ENCODE results near the gene COQ8A. TPM values are rescaled to one million over a fixed set of nuclear protein-coding genes. Genes with fewer than 3 reads are reported as not detected.

The COQ8A gene
- polyA plus RNA-seq, 6 donors from 2014 or later, result 35.7 to 63.4 (median 53.9) TPM

DNA sequence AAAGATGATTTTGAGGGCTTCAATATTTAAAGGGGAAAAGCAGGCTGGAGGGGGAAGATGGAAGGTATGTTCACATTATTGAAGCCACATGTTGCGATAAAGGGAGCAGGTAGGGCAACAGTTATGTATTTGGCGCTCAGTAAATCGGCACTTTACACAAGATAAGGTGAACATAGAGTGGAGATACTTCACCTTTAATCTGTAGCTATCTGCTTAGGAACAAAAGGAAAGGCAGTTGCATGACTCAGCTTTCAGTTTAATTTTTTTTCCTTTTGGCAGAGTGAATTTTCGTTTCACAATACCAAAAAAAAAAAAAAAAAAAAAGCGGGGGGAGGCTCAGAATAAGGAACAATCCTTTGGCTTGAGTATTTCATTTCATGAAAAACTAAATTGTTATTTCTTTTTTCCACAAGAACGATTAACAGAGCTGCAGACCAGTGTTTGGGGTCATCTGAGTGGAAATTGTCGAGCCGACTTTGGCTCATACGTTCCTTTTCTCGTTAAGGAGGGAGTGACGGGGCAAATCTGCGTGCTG lies 1.1 kb upstream of the COQ8A start:
- Mint-ChIP-seq H3K36me3 (peaks cover 11 to 18% of the 10 kb centered on the region in 2 donors), H3K27ac (peak overlapping the region; percentile 90 to 99 (median 96)), H3K4me1 (peaks cover 36 to 44% (median 41%) of the 10 kb centered on the region in 3 donors), H3K4me3 (peak overlapping the region; percentile 88 to 95 (median 94)), H3K27me3 (peaks cover 0 to 4% (median 0%) of the 10 kb centered on the region in 3 donors), H3K9me3 (peaks cover 10 to 18% (median 16%) of the 10 kb centered on the region in 7 donors)
- no peak for ATAC-seq (ENCODE audit: low read depth in 2 of 2)
- no peak for DNase-seq

DNA sequence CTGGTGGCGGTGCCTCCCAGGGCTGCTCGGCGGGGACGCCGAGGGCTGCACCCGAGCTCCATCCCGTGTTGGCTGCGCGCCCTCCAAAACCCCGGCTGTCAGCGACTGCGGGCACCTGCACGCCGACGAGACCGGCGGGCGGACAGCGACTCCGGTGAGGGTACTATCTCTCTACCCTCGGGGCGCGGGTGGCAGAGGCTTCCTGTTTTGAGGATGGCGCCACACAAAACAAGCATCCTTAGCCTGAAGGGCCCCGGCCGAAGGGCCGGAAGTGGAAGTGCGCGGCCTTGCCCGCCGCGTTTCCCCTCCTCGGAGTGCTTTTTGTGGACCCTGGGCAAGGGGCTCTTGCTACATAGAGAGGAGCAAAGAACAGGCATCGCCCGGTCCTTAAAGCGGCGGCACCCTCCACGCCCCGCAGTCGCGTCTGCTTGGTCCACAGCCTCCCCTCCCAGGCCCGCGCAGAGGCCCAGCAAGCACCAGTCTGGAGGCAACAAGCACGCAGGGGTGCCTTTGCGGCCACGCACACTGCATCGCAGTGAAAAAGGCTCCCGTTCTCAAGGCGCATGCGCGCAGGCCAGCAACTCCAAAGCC lies 561 bp upstream of the COQ8A start:
- H3K4me1 Mint-ChIP-seq, result peaks cover 42 to 50% (median 46%) of the 10 kb centered on the region in 3 donors
- peak overlapping the region; percentile 90 to 99 (median 96) for H3K27ac Mint-ChIP-seq
- H3K4me3 Mint-ChIP-seq, result peak overlapping the region; percentile 88 to 95 (median 94)
- DNase-seq (no peak), ATAC-seq (ENCODE audit: low read depth in 2 of 2) (peak; percentile 35 to 39)
- peaks cover 11 to 13% of the 10 kb centered on the region in 2 donors for H3K36me3 Mint-ChIP-seq
- H3K9me3 Mint-ChIP-seq, result peaks cover 9 to 13% (median 12%) of the 10 kb centered on the region in 7 donors
- peaks cover 0 to 2% (median 0%) of the 10 kb centered on the region in 3 donors for H3K27me3 Mint-ChIP-seq

DNA sequence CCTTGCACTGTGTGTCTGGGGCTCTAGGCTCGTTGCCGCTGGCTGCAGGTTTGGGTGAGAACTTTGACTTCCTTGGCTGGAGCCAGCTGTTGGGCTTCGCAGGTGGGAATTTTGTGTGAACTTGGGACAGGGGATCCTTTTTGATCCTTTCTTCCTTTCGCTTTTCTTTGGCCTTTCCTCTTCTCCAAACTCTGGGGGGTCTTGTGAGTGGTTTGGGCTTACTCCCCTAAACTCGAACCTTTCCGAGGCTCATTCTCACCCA lies 643 bp downstream of the COQ8A start:
- H3K27ac Mint-ChIP-seq, result peak overlapping the region; percentile 57 to 98 (median 94)
- H3K36me3 Mint-ChIP-seq, result peaks cover 0 to under 1% of the 10 kb centered on the region in 2 donors
- H3K27me3 Mint-ChIP-seq, result no peaks in the 10 kb centered on the region
- H3K4me1 Mint-ChIP-seq, result peaks cover 46 to 61% (median 57%) of the 10 kb centered on the region in 3 donors
- no peak for DNase-seq
- H3K4me3 Mint-ChIP-seq, result peak overlapping the region; percentile 88 to 95 (median 94)
- peaks cover 0 to under 1% (median 0%) of the 10 kb centered on the region in 7 donors for H3K9me3 Mint-ChIP-seq
- ATAC-seq (ENCODE audit: low read depth in 2 of 2), result no peak

DNA sequence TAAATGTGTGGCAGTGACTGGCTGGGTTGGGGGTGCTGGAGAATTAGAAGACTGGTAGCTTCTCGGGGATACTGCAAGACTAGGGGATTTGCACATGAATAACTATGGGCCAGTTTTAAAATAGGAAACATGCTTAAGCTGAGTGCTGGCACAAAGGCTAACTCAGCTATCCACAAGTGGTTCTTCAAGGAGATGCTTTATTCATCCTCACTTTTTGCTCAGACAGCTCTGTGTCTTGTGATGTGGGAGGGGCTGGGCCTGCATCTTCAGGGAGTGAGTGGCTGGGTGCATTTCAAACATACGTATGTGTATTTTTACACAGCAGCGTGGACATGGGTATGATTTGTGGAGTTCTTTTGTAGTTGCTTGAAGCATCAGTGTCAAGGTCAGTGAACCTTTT lies 2.3 kb downstream of the COQ8A start:
- Mint-ChIP-seq H3K9me3 (no peaks in the 10 kb centered on the region), H3K27me3 (no peaks in the 10 kb centered on the region), H3K27ac (peak overlapping the region in 3 of 6 donors; percentile 19 to 82 (median 73)), H3K36me3 (no peaks in the 10 kb centered on the region), H3K4me1 (peaks cover 55 to 77% (median 71%) of the 10 kb centered on the region in 3 donors), H3K4me3 (peak overlapping the region in 5 of 8 donors; percentile 88 to 95 (median 93))
- ATAC-seq (ENCODE audit: low read depth in 2 of 2) (no peak), DNase-seq (no peak)

DNA sequence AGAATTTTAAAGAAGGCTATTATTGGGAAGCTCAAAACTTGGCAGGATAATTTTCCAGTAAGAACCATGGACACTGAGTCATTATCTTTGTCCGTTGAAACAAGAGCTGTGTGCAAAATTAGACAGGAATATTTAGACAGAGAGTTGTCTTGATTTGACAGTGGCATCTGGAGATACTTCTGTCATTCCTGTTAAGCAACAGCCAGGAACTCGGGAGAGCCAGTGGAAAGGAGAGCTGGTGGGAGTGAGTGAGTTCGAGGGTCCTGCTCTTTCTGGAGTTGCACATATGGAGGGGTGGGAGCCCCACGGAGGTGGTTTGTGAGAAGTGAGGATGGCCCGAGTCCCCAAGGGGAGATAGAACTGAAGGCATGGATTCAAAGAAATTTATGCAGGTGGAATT lies 3.1 kb downstream of the COQ8A start:
- H3K27me3 Mint-ChIP-seq, result no peaks in the 10 kb centered on the region
- H3K36me3 Mint-ChIP-seq, result peaks cover 3 to 4% of the 10 kb centered on the region in 2 donors
- ATAC-seq (ENCODE audit: low read depth in 2 of 2) (no peak), DNase-seq (no peak)
- H3K4me3 Mint-ChIP-seq, result peak overlapping the region in 4 of 8 donors; percentile 20 to 95 (median 68)
- peaks cover 57 to 80% (median 76%) of the 10 kb centered on the region in 3 donors for H3K4me1 Mint-ChIP-seq
- peaks cover 0 to 5% (median 2%) of the 10 kb centered on the region in 7 donors for H3K9me3 Mint-ChIP-seq
- peak overlapping the region in 3 of 6 donors; percentile 16 to 73 (median 66) for H3K27ac Mint-ChIP-seq

DNA sequence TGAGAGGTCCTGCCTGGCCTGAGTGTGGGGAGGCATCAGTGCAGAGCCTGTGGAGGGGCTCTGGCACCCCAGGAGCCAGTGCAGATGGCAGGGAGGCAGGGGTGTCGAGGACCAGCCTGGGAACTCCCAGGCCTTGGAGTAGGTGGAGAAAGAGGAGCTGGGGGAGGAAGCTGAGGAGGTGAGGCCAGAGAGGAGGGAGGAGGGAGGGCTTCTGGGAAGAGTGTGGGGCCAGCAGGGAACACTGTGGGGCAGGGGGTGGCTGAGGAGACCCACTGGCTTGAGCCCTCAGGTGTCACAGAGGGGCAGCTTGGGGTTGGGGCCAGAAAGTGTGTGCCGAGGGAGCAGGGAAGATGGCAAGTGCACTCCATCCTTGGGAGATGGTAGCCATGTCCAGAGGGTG lies 3.8 kb downstream of the COQ8A start:
- Mint-ChIP-seq H3K27me3 (no peaks in the 10 kb centered on the region), H3K27ac (peak overlapping the region in 5 of 6 donors; percentile 22 to 89 (median 77)), H3K9me3 (peaks cover 0 to 6% (median 4%) of the 10 kb centered on the region in 7 donors), H3K36me3 (peaks cover 6 to 11% of the 10 kb centered on the region in 2 donors), H3K4me3 (peak overlapping the region in 2 of 8 donors; percentile 19 to 95), H3K4me1 (peaks cover 59 to 82% (median 79%) of the 10 kb centered on the region in 3 donors)
- no peak for DNase-seq
- ATAC-seq (ENCODE audit: low read depth in 2 of 2), result no peak

DNA sequence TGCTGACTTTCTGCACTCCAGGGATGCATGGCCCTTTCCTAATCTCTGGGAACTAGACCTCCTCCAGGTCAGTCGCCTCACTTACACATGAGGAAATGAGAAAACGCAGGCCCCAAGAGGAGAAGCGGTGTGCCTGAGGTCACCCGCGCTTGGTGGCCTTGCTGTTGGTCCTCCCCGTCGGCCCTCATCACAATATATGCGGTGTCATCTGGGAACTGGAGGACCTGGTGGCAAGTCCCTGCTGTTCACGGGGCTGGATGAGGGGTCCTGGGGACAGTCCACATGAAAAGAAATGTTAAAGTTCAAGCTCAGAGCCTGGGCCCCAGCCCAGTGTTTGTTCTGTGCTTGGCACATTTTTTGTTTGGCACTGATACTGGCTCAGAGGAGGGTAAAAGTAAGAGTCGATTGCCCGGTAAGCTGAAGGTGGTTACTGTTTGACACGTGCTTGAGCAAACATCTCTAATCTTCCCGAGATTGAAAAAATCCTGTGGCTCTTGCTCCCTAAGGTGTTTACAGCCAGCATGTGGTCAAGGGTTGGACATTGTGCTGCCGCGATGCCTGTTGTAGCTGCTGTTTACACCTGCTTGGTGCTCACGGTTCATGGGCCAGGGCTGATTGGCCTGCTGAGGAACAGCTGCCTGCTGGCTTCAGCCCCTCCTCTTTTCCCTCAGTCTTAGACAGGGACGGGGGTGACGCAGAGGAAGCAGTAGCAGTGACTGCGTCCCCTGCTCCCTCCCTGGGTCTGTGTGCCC lies 5.2 kb downstream of the COQ8A start:
- Mint-ChIP-seq H3K9me3 (peaks cover 0 to 6% (median 4%) of the 10 kb centered on the region in 7 donors), H3K27me3 (no peaks in the 10 kb centered on the region), H3K27ac (peak overlapping the region in 3 of 6 donors; percentile 11 to 27 (median 20)), H3K36me3 (peaks cover 6 to 14% of the 10 kb centered on the region in 2 donors), H3K4me3 (peak overlapping the region in 5 of 8 donors; percentile 16 to 75 (median 54)), H3K4me1 (peaks cover 64 to 90% (median 88%) of the 10 kb centered on the region in 3 donors)
- ATAC-seq (ENCODE audit: low read depth in 2 of 2), result no peak
- no peak for DNase-seq

DNA sequence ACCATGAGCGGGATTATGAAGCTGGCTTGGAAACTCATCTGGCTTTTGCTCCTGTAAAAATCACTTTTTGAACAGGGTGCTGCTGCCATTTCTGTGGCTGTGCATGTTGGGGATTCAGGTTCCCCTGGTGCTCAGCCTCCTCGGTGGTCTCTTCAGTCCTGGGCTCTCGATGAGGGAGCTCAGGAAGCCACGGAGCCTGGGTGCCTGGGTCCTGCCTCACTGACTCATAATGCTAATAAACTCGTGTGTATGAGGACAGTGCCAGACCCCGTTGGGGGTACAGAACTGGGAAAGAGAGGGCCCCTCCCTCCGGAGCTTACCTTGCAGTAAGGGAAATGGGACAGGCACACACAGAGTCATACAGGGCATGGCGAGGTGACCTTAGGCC lies 5.8 kb downstream of the COQ8A start:
- H3K4me3 Mint-ChIP-seq, result peak overlapping the region in 4 of 8 donors; percentile 28 to 57 (median 38)
- no peak for ATAC-seq (ENCODE audit: low read depth in 2 of 2)
- H3K27me3 Mint-ChIP-seq, result no peaks in the 10 kb centered on the region
- H3K36me3 Mint-ChIP-seq, result peaks cover 6 to 14% of the 10 kb centered on the region in 2 donors
- DNase-seq, result no peak
- peaks cover 0 to 6% (median 4%) of the 10 kb centered on the region in 7 donors for H3K9me3 Mint-ChIP-seq
- no peak overlapping the region for H3K27ac Mint-ChIP-seq
- peaks cover 64 to 93% (median 87%) of the 10 kb centered on the region in 3 donors for H3K4me1 Mint-ChIP-seq

DNA sequence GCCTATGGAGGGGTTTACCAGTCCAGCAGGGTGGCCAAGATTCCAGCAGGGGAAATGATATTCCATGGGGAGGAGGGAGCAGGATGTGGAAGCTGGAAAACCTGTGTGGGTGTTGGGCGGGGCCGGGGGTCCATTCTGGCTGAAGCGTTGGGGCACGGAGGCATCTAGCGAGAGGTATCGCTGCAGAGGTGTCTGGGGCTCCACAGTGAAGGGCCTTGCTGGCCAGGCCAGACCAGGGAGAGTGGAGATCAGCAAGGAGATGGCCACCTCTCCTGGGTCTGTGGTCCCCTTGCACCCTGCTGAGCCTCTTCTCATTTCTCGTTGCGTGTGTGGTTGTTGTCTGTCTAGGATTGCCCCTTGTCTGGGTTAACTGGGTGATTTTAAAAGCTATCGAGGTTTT lies 6.2 kb downstream of the COQ8A start:
- Mint-ChIP-seq H3K4me3 (peak overlapping the region in 2 of 8 donors; percentile 28 to 37), H3K27ac (peak overlapping the region in 3 of 6 donors; percentile 42 to 70 (median 57)), H3K36me3 (peaks cover 6 to 14% of the 10 kb centered on the region in 2 donors), H3K4me1 (peaks cover 64 to 93% (median 87%) of the 10 kb centered on the region in 3 donors), H3K27me3 (no peaks in the 10 kb centered on the region), H3K9me3 (peaks cover 0 to 6% (median 4%) of the 10 kb centered on the region in 7 donors)
- no peak for ATAC-seq (ENCODE audit: low read depth in 2 of 2)
- no peak for DNase-seq

DNA sequence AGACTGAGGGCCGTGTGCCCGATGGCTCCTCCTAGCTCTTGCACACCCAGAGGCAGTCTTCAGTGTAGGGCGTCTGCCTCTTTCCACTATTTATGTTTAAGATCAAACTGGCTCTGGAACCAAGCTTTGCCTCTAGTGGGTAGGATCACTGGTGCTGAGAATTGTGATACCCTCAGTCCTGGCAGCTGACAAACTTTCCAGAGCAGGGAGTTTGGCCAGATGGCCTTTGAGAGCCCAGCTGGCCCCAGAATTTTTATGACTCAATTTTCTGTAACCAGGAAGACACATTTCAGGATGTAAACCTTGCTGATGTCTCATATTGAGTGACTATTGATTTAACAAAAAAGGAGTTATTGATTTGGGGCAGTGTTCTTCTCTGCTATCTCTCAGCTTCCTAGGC lies 6.7 kb downstream of the COQ8A start:
- Mint-ChIP-seq H3K36me3 (peaks cover 6 to 14% of the 10 kb centered on the region in 2 donors), H3K4me1 (peaks cover 68 to 93% (median 89%) of the 10 kb centered on the region in 3 donors), H3K9me3 (peaks cover 0 to 6% (median 4%) of the 10 kb centered on the region in 7 donors), H3K4me3 (peak overlapping the region in 1 of 8 donors; percentile 18), H3K27ac (peak overlapping the region in 2 of 6 donors; percentile 9 to 22), H3K27me3 (no peaks in the 10 kb centered on the region)
- ATAC-seq (ENCODE audit: low read depth in 2 of 2) (no peak), DNase-seq (no peak)

DNA sequence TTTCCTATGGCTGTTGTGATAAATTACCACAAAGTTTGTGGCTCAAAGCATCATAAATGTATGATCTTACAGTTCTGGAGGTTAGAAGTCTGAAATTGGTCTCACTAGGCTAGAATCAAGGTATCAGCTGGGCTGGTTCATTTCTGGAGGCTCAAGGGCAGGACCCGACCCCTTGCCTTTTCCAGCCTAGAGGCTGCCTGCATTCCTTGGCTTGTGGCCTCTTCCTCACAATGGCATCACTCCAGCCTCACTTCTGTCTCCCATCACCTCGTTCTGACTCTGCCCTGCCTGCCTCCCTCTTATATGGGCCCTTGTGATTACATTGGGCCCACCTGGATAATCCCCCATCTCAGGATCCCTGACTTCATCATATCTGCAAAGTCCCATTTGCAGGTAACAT lies 8.0 kb downstream of the COQ8A start:
- peaks cover 60 to 89% (median 88%) of the 10 kb centered on the region in 3 donors for H3K4me1 Mint-ChIP-seq
- ATAC-seq (ENCODE audit: low read depth in 2 of 2) (no peak), DNase-seq (no peak)
- H3K27me3 Mint-ChIP-seq, result no peaks in the 10 kb centered on the region
- no peak overlapping the region for H3K4me3 Mint-ChIP-seq
- H3K9me3 Mint-ChIP-seq, result peaks cover 0 to 6% (median 4%) of the 10 kb centered on the region in 7 donors
- peak overlapping the region in 1 of 6 donors; percentile 57 for H3K27ac Mint-ChIP-seq
- peaks cover 6 to 14% of the 10 kb centered on the region in 2 donors for H3K36me3 Mint-ChIP-seq

DNA sequence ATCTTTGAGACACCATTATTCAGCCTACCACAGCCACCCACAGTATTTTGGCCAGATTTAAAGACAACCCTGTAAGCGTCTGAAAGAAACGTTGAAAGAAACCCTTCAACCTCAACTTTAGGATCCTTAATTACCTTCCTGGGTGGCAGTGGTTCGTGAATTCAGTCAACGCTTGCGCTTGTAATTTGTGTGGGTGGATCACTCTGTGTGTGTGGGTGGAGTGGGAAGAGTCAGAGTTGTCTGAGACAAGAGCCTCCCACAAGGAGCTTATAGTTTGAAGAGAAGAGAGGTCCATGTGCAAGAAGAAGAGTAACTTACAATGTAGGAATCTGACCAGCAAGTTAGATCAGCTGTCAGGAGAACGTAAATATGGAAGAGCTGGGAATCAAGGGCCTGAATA lies 8.4 kb downstream of the COQ8A start:
- no peak for ATAC-seq (ENCODE audit: low read depth in 2 of 2)
- peak overlapping the region in 1 of 8 donors; percentile 7 for H3K4me3 Mint-ChIP-seq
- no peak for DNase-seq
- H3K9me3 Mint-ChIP-seq, result peaks cover 0 to 6% (median 4%) of the 10 kb centered on the region in 7 donors
- peaks cover 60 to 89% (median 88%) of the 10 kb centered on the region in 3 donors for H3K4me1 Mint-ChIP-seq
- H3K27ac Mint-ChIP-seq, result peak overlapping the region in 3 of 6 donors; percentile 14 to 57 (median 21)
- H3K36me3 Mint-ChIP-seq, result peaks cover 6 to 14% of the 10 kb centered on the region in 2 donors
- H3K27me3 Mint-ChIP-seq, result no peaks in the 10 kb centered on the region

DNA sequence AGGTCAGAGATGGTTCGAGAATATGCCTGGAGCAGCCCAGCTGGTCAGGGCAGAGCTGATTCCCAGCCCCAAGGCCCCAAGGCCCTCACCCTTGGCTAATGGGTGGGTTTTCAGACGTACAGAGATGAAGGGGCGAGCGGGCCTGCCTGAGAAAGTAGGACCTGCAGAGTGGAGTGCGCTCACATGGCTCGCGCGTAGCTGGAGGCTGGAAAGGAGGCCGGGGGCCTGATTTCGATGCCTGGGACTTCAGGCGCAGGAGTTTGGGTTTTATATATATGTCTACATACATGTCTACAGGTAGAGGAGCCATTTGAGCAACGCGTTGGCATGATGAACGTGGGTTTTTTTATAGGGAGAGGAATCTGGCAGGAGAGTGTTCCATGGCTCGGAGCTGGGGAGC lies 8.9 kb downstream of the COQ8A start:
- peak overlapping the region in 2 of 6 donors; percentile 14 to 47 for H3K27ac Mint-ChIP-seq
- ATAC-seq (ENCODE audit: low read depth in 2 of 2) (no peak), DNase-seq (no peak)
- H3K9me3 Mint-ChIP-seq, result peaks cover 0 to 6% (median 4%) of the 10 kb centered on the region in 7 donors
- peaks cover 6 to 14% of the 10 kb centered on the region in 2 donors for H3K36me3 Mint-ChIP-seq
- H3K27me3 Mint-ChIP-seq, result no peaks in the 10 kb centered on the region
- H3K4me1 Mint-ChIP-seq, result peaks cover 55 to 88% (median 84%) of the 10 kb centered on the region in 3 donors
- peak overlapping the region in 1 of 8 donors; percentile 22 for H3K4me3 Mint-ChIP-seq

Data from naive B cell (primary cell).